Left colon (tissue), 2 donors: ENCODE data around the gene CA14. TPM values are rescaled to one million over a fixed set of nuclear protein-coding genes. Genes with fewer than 3 reads are reported as not detected.
"Not testable (repeated sequence)": the region's sequence is repeated elsewhere in the genome, so short reads cannot be mapped to it uniquely, and the experiment has no call there.

Experiments used
- ATAC-seq: fragments of 200-7000 bp; cut with Tn5 transposase; one replicate; pipeline ENCODE4 v1.9.1; 2020; ENCODE audit warnings: mild to moderate bottlenecking, moderate library complexity
- DNase-seq, 2 donors: peaks; one replicate each; pipeline ENCODE4 v3.0.0-alpha.2; 2020
- intact Hi-C, 2 donors: fragments of 100-400 bp; cut with DNase I in 1 of 2; cut with micrococcal nuclease in 1 of 2; formaldehyde crosslinking; loops; one replicate each; pipeline versions ENCODE4 v1.11.2 to v1.14.0; 2022; cut with DNase I, micrococcal nuclease
- long read RNA-seq: library from polyadenylated mRNA; unstranded; transcript quantifications from one replicate; pipeline ENCODE4 v2.0.0, GENCODE V29; 2021
- total RNA-seq, 2 donors: library from RNA; stranded (reverse); fragmentation: NEBNext Ultra II Directional; extraction: Animal tissue kit (Norgen Biotek cat#: 25700); gene quantifications; one replicate each; pipeline ENCODE4 v1.2.1, GENCODE V29; 2021
- donor health status: DM: no; HTN: no; CAD: no.
- donor health status: DM: yes; HTN: yes; CAD: no.

The CA14 gene
- total RNA-seq = under 1 TPM; 0.28 to 0.34 TPM
- long read RNA-seq = 0 reads

DNA sequence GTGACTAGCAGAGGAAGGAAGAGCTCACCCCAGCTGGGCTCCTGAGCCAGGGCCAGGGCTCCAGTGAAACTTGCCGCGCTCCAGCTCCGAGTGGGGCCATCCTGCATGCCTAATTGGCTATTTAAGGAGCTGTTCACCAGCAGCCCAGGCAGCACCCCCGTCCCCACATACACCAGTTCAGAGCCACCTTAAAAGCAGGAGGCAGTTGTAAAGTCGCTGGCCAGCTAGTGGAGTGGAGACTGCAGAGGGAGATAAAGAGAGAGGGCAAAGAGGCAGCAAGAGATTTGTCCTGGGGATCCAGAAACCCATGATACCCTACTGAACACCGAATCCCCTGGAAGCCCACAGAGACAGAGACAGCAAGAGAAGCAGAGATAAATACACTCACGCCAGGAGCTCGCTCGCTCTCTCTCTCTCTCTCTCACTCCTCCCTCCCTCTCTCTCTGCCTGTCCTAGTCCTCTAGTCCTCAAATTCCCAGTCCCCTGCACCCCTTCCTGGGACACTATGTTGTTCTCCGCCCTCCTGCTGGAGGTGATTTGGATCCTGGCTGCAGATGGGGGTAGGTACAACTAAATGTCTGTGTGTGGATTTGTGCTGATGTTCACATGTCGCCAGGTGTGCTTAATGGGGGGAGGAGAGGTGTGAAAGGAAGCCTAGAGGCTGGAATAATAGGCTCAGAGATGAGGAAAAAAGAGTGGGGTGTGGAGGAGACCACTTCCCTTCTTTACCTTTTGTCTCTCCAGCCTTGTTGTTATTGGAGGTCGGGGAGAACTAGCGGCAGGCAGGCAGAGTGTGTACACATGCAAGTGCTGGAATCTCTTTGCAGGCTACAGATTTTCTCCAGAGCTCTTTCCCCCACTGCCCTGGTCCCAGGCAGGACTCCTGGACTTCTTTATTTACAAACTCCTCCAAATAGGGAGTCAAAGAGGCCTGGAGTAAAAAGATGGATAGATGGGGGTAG lies at the start of gene CA14:
CA14 (plus strand) TSS at position 151 of the 962 bp plus-strand sequence; CDS start at position 506, 355 bp downstream.
- no peak for ATAC-seq
- DNase-seq = no peak
- intact Hi-C loops = no loop called here

DNA sequence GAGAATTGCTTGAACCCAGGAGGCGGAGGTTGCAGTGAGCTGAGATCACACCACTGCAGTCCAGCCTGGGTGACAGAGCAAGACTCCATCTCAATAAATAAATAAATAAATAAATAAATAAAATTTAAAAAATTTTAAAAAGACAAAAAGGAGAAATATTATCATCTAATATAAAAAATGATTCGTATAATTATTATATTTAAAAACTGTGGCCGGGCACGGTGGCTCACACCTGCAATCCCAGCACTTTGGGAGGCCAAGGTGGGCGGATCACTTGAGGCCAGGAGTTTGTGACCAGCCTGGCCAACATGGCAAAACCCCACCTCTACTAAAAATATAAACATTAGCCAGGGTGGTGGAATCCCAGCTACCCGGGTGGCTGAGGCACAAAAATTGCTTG lies 49.1 kb upstream of the CA14 start:
- ATAC-seq, intact Hi-C loops, DNase-seq: not testable (repeated sequence)

DNA sequence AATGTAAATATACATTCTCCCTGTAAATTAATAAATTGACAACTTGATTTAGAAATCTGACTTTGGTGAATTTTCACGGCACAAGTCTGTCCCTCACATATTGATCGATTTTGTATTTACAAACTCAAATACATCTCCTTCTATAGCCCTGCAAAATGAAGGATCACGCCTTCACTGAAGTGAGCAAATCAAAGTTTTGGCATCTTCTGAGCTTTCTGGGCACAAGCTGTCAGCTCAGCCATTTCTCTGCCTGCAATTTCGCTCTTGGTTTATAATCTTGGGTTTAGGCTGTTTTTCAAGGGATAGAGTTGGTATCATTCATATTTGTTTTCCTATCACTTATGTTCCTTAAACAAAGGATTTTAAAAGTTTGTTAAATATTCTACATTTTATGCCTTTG lies 47.5 kb upstream of the CA14 start:
- intact Hi-C loops = no loop called here
- ATAC-seq (no peak), DNase-seq (no peak)

DNA sequence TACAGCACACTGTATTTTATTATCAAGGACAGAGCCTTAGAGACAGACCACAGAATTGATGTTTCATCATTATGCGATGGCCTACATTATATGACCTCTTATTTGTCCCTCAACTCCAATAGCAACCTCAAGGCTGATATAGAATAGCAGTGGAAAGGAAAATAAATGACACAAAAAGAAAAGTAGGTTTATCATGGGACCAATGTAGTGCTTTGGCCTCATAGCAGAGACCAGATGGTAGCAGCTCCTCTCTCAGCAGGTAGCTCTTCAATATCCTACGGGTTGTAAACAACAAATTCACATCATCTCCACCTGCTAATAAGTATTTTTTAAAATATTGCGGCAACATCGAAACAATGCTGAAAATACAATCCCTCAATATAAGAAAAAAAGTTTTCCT lies 46.9 kb upstream of the CA14 start:
- no peak for ATAC-seq
- no peak for DNase-seq

DNA sequence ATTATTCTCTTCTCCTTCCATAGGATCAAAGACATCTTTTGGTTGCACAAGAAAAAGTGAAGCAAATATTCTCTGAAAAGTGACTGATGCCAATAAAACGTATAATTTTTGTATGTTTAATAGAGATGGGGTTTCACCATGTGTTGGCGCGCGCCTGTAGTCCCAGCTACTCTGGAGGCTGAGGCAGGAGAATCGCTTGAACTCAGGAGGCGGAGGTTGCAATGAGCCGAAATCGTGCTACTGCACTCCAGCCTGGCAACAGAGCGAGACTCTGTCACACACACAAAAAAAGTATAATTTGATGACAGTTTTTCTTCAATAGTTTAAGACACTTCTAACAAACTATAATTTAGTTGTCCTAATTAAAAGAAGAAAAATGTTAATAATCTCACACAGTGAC lies 45.5 kb upstream of the CA14 start:
- no peak for ATAC-seq
- no peak for DNase-seq
- intact Hi-C loops = no loop called here

More for the DNA sequence above, 46.9 kb upstream of the CA14 start:
- intact Hi-C loops = no loop called here

DNA sequence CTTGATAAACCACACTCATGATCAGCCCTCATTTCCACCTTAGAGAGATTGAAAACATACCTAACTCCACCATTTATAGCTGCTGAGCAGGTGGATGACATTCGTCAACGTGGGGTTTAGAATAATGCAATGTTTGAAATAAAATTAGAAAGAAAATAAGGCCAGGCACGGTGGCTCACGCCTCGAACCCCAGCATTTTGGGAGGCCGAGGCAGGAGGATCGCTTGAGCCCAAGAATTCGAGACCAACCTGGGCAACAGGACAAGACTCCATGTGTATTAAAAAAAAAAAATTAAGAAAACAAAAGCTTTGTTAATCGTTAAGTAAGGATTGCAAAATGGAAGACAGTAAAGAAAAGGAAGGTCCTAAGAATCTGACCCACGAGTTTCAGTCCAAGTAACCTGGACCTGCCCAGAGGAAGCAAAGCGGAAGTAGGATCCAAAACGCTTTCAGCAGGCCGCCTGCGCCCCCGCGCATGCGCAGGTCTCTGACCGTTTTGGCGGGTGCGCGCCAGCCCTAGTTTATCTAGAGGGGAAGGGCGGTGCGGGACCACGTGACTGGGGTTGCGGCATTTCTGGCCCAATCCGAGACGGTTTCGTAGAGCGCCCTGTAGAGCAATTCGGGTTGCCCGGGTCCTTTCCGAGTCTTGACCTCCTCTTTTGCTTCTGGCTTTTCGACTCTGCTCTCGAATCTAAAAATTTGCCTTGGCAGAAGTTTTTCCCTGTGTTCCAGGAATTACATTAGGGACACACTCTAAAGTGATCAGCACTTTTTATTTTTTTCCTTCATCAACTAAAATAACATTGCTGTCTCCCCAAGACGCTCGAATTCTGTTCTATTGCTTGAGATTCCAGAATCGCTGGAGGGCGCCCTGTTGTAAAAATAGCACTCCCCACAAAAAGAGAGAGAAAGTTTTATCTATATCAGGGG lies 44.1 kb upstream of the CA14 start:
- peak; percentile 95 for DNase-seq
- peak; percentile 96 for ATAC-seq
- intact Hi-C loops = no loop called here

DNA sequence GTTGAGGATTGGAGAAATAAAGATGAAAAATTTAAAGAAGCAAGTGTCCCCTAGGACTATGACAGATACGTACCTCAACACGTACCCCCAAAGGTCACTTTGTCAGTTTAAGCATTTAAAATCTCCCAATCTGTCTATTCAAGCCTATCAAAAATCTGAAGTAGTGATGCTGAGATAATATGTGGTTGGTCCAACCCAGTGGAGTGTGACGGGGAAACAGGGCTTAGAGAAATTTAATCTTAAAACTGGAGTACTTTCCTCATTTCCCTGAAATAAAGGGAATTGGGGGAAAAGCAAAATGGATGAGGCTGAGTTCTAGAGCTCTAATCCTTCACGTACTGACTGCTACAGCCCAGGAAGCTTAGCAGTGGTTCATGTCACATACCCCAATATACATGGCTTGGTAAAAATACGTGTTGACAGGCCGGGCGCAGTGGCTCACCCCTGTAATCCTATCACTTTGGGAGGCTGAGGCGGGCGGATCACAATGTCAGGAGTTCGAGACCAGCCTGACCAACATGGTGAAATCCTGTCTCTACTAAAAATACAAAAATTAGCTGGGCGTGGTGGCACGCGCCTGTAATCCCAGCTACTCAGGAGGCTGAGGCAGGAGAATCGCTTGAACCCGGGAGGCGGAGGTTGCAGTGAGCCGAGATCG lies 43.3 kb upstream of the CA14 start:
- not testable (repeated sequence) for ATAC-seq

DNA sequence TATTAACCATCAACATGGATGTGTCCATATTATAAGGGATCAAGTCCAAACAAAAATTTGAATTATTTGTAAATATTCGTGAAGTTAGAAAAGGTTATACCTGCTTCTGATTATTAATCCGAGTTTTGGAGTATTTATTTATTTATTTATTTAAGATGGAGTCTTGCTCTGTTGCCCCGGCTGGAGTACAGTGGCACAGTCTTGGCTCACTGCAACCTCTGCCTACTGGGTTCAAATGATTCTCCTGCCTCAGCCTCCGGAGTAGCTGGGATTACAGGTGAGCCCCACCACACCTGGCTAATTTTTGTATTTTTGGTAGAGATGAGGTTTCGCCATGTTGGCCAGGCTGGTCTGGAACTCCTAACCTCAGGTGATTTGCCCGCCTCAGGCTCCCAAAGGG lies 41.7 kb upstream of the CA14 start:
- DNase-seq, ATAC-seq, intact Hi-C loops: not testable (repeated sequence)

More for the DNA sequence above, 43.3 kb upstream of the CA14 start:
- intact Hi-C loops, DNase-seq: not testable (repeated sequence)

DNA sequence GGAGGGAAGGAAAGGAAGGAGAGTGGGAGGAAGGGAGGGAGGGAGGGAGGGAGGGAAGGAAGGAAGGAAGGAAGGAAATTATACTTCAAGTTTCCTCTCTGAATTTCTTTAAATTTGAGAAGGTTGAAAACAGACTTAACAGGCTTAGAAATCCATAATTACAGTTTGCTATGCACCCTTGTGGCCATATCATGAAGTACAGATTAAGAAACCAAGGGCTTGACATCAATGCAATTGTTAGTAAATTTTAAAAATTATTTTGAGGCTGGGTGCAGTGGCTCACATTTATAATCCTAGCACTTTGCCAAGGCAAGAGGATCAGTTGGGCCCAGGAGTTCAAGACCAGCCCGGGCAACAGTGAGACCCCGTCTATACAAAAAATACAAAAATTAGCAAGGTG lies 36.0 kb upstream of the CA14 start:
- ATAC-seq (peak; percentile 44), DNase-seq (no peak)
- intact Hi-C loops = no loop called here

DNA sequence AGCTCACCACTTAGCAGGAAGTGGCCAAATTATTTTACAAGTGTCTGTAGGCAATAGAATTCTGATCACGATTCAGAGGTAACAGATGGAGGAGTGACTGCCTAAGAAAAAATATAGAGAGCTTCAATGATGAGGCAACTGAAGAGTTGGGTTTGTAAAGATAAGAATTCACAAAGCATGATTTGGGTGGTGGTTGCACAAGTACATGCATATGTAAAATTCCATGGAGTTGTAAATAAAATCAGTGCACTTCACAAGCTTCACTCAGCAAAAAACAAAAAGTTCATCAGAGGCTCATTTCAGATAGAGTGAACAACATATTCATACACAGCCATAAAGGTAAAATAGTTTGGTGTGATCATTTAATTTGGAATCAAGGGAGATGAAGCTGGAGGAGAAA lies 32.6 kb upstream of the CA14 start:
- ATAC-seq = no peak
- DNase-seq = no peak
- intact Hi-C loops = no loop called here

DNA sequence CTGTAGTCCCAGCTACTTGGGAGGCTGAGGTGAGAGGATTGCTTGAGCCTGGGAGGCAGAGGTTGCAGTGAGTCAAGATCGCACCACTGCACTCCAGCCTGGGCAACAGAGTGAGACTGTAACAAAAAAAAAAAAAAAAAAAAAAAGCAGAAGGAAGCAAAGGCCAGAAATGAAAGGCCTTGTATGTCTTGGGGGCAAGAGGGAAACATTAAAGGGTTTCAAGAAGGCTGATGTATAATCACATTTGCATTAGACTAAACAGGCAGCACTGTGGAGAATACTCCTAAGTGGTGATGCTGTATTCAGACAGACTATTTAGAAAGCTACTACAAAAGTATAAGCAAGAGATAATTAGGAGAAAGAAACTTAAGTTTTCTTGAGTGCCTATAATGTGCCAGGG lies 32.0 kb upstream of the CA14 start:
- ATAC-seq (no peak), DNase-seq (no peak)
- intact Hi-C loops = no loop called here

DNA sequence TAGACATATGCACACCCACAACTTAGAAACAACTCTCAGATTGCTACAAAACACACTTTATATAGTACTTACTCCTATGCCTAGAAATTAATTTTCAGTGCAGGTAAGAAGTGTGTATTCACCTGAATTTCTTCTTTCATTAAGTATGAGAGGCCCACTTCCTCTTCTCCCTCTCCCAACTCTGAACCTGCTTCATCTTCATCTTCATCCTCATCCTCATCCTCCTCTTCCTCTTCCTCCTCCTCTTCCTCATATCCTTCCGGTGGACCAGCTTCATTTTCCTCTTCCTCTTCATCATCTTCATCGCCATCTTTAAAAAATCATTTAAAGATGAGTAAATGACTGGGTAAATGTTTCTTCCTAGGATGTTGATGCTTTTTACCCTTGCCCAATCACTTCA lies 31.1 kb upstream of the CA14 start:
- intact Hi-C loops = no loop called here
- no peak for ATAC-seq
- no peak for DNase-seq

DNA sequence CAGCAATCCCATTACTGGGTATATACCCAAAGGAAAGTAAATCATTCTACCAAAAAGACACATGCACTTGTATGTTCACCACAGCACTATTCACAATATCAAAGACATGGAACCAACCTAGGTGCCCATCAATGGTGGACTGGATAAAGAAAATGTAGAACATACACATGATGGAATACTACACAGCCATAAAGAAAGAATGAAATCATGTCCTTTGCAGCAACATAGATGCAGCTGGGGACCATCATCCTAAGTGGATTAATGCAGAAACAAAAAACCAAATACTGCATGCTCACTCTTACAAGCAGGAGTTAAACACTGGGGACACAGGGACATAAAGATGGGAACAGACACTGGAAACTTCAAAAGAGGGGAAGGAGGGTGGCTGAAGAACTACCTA lies 30.3 kb upstream of the CA14 start:
- no peak for ATAC-seq
- intact Hi-C loops = no loop called here

DNA sequence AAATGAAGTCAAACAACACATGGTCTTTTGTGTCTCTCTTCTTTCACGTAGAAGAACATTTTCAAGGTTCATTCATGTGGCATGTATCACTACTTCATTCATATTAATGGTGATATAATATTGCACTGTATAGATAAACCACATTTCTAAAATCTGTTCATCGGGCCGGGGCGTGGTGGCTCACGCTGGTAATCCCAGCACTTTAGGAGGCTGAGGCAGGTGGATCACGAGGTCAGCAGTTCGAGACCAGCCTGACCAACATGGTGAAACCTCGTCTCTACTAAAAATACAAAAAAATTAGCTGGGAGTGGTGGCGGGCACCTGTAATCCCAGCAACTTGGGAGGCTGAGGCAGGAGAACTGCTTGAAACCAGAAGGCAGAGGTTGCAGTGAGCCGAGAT lies 29.3 kb upstream of the CA14 start:
- intact Hi-C loops, ATAC-seq: not testable (repeated sequence)

More for the DNA sequence above, 30.3 kb upstream of the CA14 start:
- DNase-seq = no peak

DNA sequence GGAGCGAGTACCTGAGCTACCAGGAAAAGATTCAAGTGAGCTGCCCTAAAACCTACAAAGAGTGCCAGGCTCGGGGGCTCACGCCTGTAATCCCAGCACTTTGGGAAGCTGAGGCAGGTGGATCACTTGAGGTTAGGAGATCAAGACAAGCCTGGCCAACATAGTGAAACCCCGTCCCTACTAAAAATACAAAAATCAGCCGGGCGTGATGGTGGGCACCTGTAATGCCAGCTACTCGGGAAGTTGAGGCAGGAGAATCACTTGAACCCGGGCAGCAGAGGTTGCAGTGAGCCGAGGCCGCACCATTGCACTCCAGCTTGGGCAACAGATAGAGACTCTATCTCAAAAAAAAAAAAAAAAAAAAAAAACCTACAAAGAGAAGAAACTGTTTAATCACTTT lies 24.7 kb upstream of the CA14 start:
- ATAC-seq, intact Hi-C loops, DNase-seq: not testable (repeated sequence)

More for the DNA sequence above, 29.3 kb upstream of the CA14 start:
- not testable (repeated sequence) for DNase-seq

DNA sequence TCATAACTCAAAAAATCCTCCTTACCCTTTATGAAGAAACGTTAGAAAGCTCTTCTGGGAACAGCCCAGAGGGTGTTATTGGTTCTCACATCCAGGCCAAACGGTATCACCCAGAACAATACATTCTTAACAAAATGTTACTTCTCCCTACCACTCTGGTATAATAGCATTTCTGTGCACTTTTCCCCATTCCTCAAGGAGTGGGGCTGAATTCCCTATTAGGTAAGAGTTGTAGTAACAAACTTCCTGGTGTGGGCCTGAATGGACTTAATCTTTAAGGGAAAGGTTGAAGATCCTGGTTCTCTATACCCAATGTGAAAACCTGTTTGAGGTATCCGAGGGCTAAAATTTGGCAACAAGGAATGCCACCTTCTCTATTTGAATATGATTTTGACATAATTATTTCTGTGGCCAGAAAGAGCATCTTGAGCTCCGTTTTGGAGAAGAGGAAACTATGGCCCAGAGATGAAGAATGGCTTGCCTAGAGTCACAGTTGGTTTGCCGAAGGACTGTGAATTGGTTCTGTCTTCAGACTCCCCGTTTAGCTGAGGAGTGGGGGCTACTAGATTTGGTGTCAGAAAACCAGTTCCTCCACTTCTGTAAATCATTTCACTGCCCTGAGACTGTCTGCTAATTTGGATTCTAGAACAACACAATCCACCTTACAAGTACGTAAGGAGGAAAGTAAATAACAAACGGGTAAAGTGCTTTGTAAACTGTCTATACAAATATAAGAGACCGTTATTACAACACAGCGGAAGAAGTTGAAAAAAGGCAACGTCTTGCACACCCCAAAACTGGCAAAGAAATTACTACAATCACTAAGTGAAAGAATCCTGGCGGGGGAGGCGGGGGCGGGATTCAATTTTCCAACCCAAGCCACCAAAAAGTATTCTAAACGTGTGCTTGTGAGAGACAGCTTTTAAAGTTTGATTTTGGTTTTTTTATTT lies 23.9 kb upstream of the CA14 start:
- DNase-seq (no peak), ATAC-seq (peak; percentile 22)
- intact Hi-C loops = no loop called here

DNA sequence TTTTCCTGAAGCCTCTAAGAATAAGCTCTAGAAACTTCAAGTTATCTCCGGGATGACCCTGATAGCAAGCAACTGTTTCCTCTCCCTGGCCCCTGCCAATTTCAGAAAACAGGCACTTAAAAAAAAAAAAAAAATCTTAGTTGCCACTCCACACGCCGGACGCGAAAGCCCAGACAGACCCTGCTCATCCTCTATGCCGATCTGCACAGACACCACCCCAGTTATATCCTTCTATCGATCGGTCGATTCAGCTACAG lies 23.3 kb upstream of the CA14 start:
- intact Hi-C loops = no loop called here
- DNase-seq = no peak
- ATAC-seq = no peak
